ENCODE data around the gene PACRG. TPM values are rescaled to one million over a fixed set of nuclear protein-coding genes. Genes with fewer than 3 reads are reported as not detected.

PACRG gene
- polyA plus RNA-seq, 5 donors: 5.6 to 6.9 (median 6.4) TPM

GRCh38 chr6:163176097-163176496 is 448.3 kb downstream of the PACRG start:
- DNase-seq: no peak

- no peak for DNase-seq
Measured at GRCh38 chr6:163177007-163177406, 449.2 kb downstream of the PACRG start.

GRCh38 chr6:163177892-163178420 is 450.2 kb downstream of the PACRG start:
- no peak for DNase-seq

GRCh38 chr6:163179061-163179460 is 451.3 kb downstream of the PACRG start:
- DNase-seq: no peak

- DNase-seq: no peak
Measured at GRCh38 chr6:163179721-163180120, 451.9 kb downstream of the PACRG start.

- peak; percentile 23 to 26 for DNase-seq
Measured at GRCh38 chr6:163180874-163181541, 453.2 kb downstream of the PACRG start.

- no peak for DNase-seq
Measured at GRCh38 chr6:163181666-163182180, 453.9 kb downstream of the PACRG start.

- no peak for DNase-seq
Measured at GRCh38 chr6:163182696-163183095, 454.9 kb downstream of the PACRG start.

- no peak for DNase-seq
Measured at GRCh38 chr6:163183806-163184205, 456.0 kb downstream of the PACRG start.

GRCh38 chr6:163185744-163186143 is 458.0 kb downstream of the PACRG start:
- DNase-seq: no peak

- no peak for DNase-seq
Measured at GRCh38 chr6:163186527-163186926, 458.8 kb downstream of the PACRG start.

GRCh38 chr6:163187201-163187600 is 459.4 kb downstream of the PACRG start:
- DNase-seq: no peak

GRCh38 chr6:163187606-163188005 is 459.8 kb downstream of the PACRG start:
- DNase-seq: no peak

- DNase-seq: no peak
Measured at GRCh38 chr6:163188746-163189145, 461.0 kb downstream of the PACRG start.

GRCh38 chr6:163189609-163190008 is 461.8 kb downstream of the PACRG start:
- DNase-seq: no peak

- no peak for DNase-seq
Measured at GRCh38 chr6:163190786-163191185, 463.0 kb downstream of the PACRG start.

- no peak for DNase-seq
Measured at GRCh38 chr6:163191704-163192537, 464.1 kb downstream of the PACRG start.

GRCh38 chr6:163192591-163192990 is 464.8 kb downstream of the PACRG start:
- no peak for DNase-seq

GRCh38 chr6:163193326-163193725 is 465.6 kb downstream of the PACRG start:
- DNase-seq: no peak

- DNase-seq: no peak
Measured at GRCh38 chr6:163195721-163196691, 468.2 kb downstream of the PACRG start.

- DNase-seq: no peak
Measured at GRCh38 chr6:163197839-163198238, 470.1 kb downstream of the PACRG start.

GRCh38 chr6:163198396-163198795 is 470.6 kb downstream of the PACRG start:
- DNase-seq: no peak

Measured in right lung (tissue), 5 donors.